Measurements from ENCODE around the gene CLDN15.

DNA sequence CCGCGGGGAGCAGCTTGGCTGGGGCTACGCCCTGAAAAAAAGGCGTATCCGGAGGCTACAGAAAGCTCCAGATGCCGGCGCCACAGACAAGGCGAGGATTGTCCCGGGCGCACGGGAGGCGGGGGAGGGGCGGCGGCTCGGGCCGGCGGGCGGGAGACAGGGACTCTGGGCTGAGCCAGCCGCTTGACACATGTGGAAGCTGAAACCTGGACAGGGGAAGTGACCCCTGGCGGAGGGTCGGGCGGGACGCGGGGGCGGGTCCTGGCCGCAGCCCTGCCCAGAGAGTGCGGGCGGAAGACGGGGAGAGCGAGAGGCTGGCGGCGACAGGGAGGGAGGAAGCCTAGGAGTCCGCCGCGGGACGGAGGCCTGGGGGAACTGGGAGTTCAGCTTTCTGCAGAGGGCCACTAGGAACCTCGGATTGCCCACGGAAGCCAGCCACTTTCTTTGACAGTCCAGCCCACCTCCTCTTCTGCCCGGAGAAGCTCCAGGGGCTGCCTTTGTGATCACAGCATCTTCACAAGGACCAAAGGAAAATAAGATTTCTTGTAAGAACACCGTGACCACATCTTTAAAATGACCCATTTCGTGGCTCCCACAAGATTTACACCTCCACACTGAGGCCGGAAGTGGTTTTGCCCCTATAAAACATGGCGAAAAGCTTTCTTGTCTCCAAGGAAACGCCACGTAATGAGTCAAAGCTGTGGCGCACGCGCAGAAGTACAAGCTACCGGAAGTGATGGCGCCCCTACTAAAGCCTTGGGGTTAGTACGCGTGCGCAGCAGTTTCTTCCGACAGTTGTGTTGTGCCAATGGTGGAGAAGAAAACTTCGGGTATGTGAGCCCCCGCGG lies 20.0 kb downstream of the CLDN15 start, which contains the start of the genes PLOD3 and ZNHIT1:
- TF ChIP-seq, protein P1, sequence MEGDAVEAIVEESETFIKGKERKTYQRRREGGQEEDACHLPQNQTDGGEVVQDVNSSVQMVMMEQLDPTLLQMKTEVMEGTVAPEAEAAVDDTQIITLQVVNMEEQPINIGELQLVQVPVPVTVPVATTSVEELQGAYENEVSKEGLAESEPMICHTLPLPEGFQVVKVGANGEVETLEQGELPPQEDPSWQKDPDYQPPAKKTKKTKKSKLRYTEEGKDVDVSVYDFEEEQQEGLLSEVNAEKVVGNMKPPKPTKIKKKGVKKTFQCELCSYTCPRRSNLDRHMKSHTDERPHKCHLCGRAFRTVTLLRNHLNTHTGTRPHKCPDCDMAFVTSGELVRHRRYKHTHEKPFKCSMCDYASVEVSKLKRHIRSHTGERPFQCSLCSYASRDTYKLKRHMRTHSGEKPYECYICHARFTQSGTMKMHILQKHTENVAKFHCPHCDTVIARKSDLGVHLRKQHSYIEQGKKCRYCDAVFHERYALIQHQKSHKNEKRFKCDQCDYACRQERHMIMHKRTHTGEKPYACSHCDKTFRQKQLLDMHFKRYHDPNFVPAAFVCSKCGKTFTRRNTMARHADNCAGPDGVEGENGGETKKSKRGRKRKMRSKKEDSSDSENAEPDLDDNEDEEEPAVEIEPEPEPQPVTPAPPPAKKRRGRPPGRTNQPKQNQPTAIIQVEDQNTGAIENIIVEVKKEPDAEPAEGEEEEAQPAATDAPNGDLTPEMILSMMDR (IDR thresholded peaks at IDR 0.05), result peak; percentile 33; the same call in 1 of the 2 replicates
- TF ChIP-seq ZFX (IDR thresholded peaks at IDR 0.05; ENCODE audit: borderline replicate concordance), result no peak
